A549 (cell line): ENCODE measurements around the gene LAMB2.

ENCODE experiments used
- ESRRA ChIP-seq: fragments of 150-350 bp; IDR thresholded peaks from 2 replicates; pipeline ENCODE4 v1.6.1; 2014; ENCODE audit warnings: mild to moderate bottlenecking, low read length, borderline replicate concordance
- MAFK ChIP-seq: fragments of 450-650 bp; IDR thresholded peaks from 2 replicates; pipeline ENCODE4 v1.6.1; 2014; ENCODE audit not compliant: partially characterized antibody
- NFE2L2 ChIP-seq: fragments of 150-350 bp; conservative IDR thresholded peaks from 2 replicates; pipeline ENCODE4 v1.6.1; 2014; ENCODE audit warnings: low read length
- REST ChIP-seq: fragments of 200-600 bp; sonication (generic); IDR thresholded peaks from 2 replicates; pipeline ENCODE4 v1.6.1; 2016; ENCODE audit warnings: antibody characterized with exemption, mild to moderate bottlenecking, moderate library complexity
- TF ChIP-seq, protein P1 (sequence below): fragments of >200 bp; sonication (Bioruptor Twin); formaldehyde crosslinking; IDR thresholded peaks from 3 replicates; pipeline ENCODE4 v1.5.1; 2016

GRCh38 chr3:49076116-49076515 is 56.7 kb downstream of the LAMB2 start:
- TF ChIP-seq, protein P1, sequence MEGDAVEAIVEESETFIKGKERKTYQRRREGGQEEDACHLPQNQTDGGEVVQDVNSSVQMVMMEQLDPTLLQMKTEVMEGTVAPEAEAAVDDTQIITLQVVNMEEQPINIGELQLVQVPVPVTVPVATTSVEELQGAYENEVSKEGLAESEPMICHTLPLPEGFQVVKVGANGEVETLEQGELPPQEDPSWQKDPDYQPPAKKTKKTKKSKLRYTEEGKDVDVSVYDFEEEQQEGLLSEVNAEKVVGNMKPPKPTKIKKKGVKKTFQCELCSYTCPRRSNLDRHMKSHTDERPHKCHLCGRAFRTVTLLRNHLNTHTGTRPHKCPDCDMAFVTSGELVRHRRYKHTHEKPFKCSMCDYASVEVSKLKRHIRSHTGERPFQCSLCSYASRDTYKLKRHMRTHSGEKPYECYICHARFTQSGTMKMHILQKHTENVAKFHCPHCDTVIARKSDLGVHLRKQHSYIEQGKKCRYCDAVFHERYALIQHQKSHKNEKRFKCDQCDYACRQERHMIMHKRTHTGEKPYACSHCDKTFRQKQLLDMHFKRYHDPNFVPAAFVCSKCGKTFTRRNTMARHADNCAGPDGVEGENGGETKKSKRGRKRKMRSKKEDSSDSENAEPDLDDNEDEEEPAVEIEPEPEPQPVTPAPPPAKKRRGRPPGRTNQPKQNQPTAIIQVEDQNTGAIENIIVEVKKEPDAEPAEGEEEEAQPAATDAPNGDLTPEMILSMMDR: no peak
- TF ChIP-seq MAFK: no peak
- TF ChIP-seq NFE2L2: no peak
- TF ChIP-seq REST: no peak
- no peak for TF ChIP-seq ESRRA
